ENCODE measurements around the gene DMD. TPM values are rescaled to one million over a fixed set of nuclear protein-coding genes. Genes with fewer than 3 reads are reported as not detected.

Gene DMD
- total and polyA plus RNA-seq, 2 of the 8 experiments (the other 6 are each of a cell fraction or from before 2014, with no cell fraction given): 4.8 to 7.4 TPM

DNA sequence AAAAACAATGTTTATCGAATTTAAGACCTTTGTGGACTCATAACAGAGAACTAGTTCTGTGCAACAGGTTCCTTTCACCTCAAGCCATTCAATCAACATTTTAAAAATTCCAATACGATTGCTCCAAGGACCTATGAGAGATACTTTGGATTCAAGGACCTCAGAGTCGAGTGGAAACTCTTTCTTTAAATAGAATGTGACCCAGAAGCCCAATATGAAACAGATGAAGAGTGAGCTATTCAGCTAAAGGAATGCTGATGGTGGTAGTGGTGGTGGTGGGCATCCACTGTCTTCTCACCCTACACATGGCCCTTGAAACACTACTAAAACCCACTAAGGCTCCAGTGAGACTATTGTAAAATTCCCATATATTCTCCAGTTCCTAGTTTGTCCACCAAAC is 257.2 kb downstream of the DMD start:
- Histone ChIP-seq H3K36me3 (ENCODE audit: control insufficient read depth in 2 of 4, insufficient read depth in 4 of 4, low read length in 3 of 4) (no peaks in the 10 kb centered on the region), H2AFZ (ENCODE audit: low read length) (no peak overlapping the region), H3K9ac (replicated peaks in 1 of 4; ENCODE audit: extremely low read depth in 1 of 4, low read depth in 3 of 4, low read length in 3 of 4) (no peak overlapping the region), H4K5ac (ENCODE audit: insufficient read length, low read depth, low read length) (no peak overlapping the region), H3K27ac (ENCODE audit: low read depth, low read length) (no peak overlapping the region), H3K4me2 (ENCODE audit: insufficient read depth in 1 of 2, low read depth in 2 of 2, low read length in 2 of 2) (no peak overlapping the region), H3K79me2 (ENCODE audit: control insufficient read depth in 1 of 2, insufficient read depth in 2 of 2, low read length in 2 of 2) (no peaks in the 10 kb centered on the region), H3K14ac (ENCODE audit: insufficient read length) (no peak overlapping the region), H2BK15ac (ENCODE audit: low read length) (no peak overlapping the region), H3K18ac (ENCODE audit: extremely low read depth, low read length) (no peak overlapping the region), H3K79me1 (ENCODE audit: low read depth, low read length) (no peaks in the 10 kb centered on the region), H2AK5ac (ENCODE audit: low read depth, low read length) (no peak overlapping the region), H3K27me3 (replicated peaks in 1 of 4; ENCODE audit: control insufficient read depth in 3 of 4, extremely low read depth in 1 of 4, insufficient read depth in 3 of 4, low read length in 3 of 4) (no peaks in the 10 kb centered on the region), H2BK5ac (ENCODE audit: low read depth, low read length) (no peak overlapping the region), H3K4me3 (ENCODE audit: extremely low read depth in 1 of 4, insufficient read depth in 2 of 4, low read depth in 3 of 4, low read length in 4 of 4) (no peak overlapping the region), H3K9me3 (ENCODE audit: insufficient read depth in 2 of 2, low read depth in 1 of 2, low read length in 1 of 2) (no peaks in the 10 kb centered on the region), H2BK120ac (replicated peaks; ENCODE audit: low read depth, low read length) (no peak overlapping the region), H2BK12ac (ENCODE audit: low read depth, low read length) (no peak overlapping the region), H4K8ac (ENCODE audit: extremely low read depth, insufficient read depth, low read length) (no peak overlapping the region), H3K4me1 (replicated peaks in 1 of 4; ENCODE audit: control insufficient read depth in 3 of 4, insufficient read depth in 4 of 4, low read length in 3 of 4) (no peaks in the 10 kb centered on the region), H3K56ac (replicated peaks; ENCODE audit: insufficient read length, low read depth, low read length) (no peak overlapping the region), H4K20me1 (replicated peaks in 1 of 2; ENCODE audit: control insufficient read depth in 1 of 2, insufficient read depth in 2 of 2, low read length in 2 of 2) (no peaks in the 10 kb centered on the region), H3K23me2 (ENCODE audit: low read depth, low read length) (no peaks in the 10 kb centered on the region), H3K4ac (replicated peaks; ENCODE audit: insufficient read length, low read depth, low read length) (no peak overlapping the region), H4K91ac (replicated peaks; ENCODE audit: insufficient read length, low read length) (no peak overlapping the region), H2BK20ac (ENCODE audit: low read length) (no peak overlapping the region), H3K23ac (ENCODE audit: insufficient read length) (no peak overlapping the region)
- ChIA-PET CTCF (ENCODE audit: partially characterized antibody) (no interaction called here), POLR2A (ENCODE audit: partially characterized antibody) (no interaction called here)
- FAIRE-seq (no peak), DNase-seq (ENCODE audit: low read depth in 1 of 2, low spot score in 2 of 2) (no peak)
- WGBS, 2 experiments (ENCODE audit: extremely low coverage in 1 of 2, insufficient coverage in 1 of 2, insufficient read length in 1 of 2, insufficient replicate concordance in 2 of 2, low coverage in 1 of 2, low lambda C conversion rate in 2 of 2, missing lambda C conversion rate in 1 of 2): 88% methylated on average over 3 of the region's 3 CpGs; no CpG with 5 or more reads in 1 of the 2 experiments
- TF ChIP-seq RBBP5 (IDR thresholded peaks at IDR 0.05; ENCODE audit: borderline replicate concordance, low read depth, low read length) (no peak), SUZ12 (IDR thresholded peaks at IDR 0.05; ENCODE audit: low read length) (no peak), CHD1 (IDR thresholded peaks at IDR 0.05; ENCODE audit: low read depth, low read length) (no peak), YY1 (IDR thresholded peaks at IDR 0.05; ENCODE audit: low read depth, low read length) (no peak), KDM1A (IDR thresholded peaks at IDR 0.05; ENCODE audit: borderline replicate concordance, low read length) (no peak), NRF1 (IDR thresholded peaks at IDR 0.05; ENCODE audit: low read depth, low read length) (no peak), JUN (IDR thresholded peaks at IDR 0.05; ENCODE audit: low read depth, low read length) (no peak), RNF2 (IDR thresholded peaks at IDR 0.05; ENCODE audit: borderline replicate concordance, low read depth, low read length, missing control alignments, poor library complexity, severe bottlenecking) (no peak), FOSL1 (IDR thresholded peaks at IDR 0.05; ENCODE audit: insufficient read depth, low read depth, low read length) (no peak), SRF (IDR thresholded peaks at IDR 0.05; ENCODE audit: low read depth, low read length) (no peak), USF2 (IDR thresholded peaks at IDR 0.05; ENCODE audit: low read length) (no peak), BACH1 (IDR thresholded peaks at IDR 0.05; ENCODE audit: low read length) (no peak), SP4 (IDR thresholded peaks at IDR 0.05; ENCODE audit: low read length) (no peak)

Data from H1 (cell line).